GM12878 (cell line): ENCODE data around the gene KCNQ1. TPM values are rescaled to one million over a fixed set of nuclear protein-coding genes. Genes with fewer than 3 reads are reported as not detected.

ENCODE experiments used
- ATAC-seq: fragments of 200-7000 bp; cut with Tn5 transposase; 3 replicates; pipeline ENCODE4 v1.9.1; 2020; ENCODE audit warnings: mild to moderate bottlenecking, moderate library complexity
- BruUV-seq: library from RNA; stranded (reverse); fragments of 400-500 nt; replicated peaks from 2 replicates; lab custom pipeline; 2021; lab: Mats Ljungman, UMichigan
- CTCF ChIA-PET: fragments of 300-600 bp; sonication (Branson Sonifier 250); formaldehyde crosslinking; extraction: SDS; loops from one replicate; lab custom pipeline; 2021; ENCODE audit warnings: inconsistent platforms; lab: Yijun Ruan, JAX
- POLR2A ChIA-PET: fragments of 350-600 bp; formaldehyde crosslinking; extraction: SDS; loops from one replicate; lab custom pipeline; 2021; ENCODE audit warnings: inconsistent platforms; lab: Charles Lee
- RAD21 ChIA-PET: fragments of 300-600 bp; sonication (Branson Sonifier 250); formaldehyde crosslinking; loops from one replicate; lab custom pipeline; 2023; ENCODE audit warnings: antibody characterized with exemption; ENCODE audit not compliant: unreplicated experiment; lab: Charles Lee
- SMC1A ChIA-PET: fragments of 300-600 bp; sonication (Branson Sonifier 250); formaldehyde crosslinking; loops from one replicate; lab custom pipeline; 2023; ENCODE audit not compliant: unreplicated experiment, uncharacterized antibody; lab: Charles Lee
- DNase-seq: peaks from one replicate; pipeline ENCODE4 v3.0.0-alpha.2; 2011; ENCODE audit warnings: low read depth, low spot score
- FAIRE-seq: peaks from 3 replicates; lab custom pipeline; 2011; peaks lifted over from hg19 to GRCh38; lab: Jason Lieb, UNC
- H2AFZ ChIP-seq: 2 replicates; pipeline ENCODE4 v1.6.0; 2011; ENCODE audit warnings: low read depth, low read length, control low read depth; ENCODE audit not compliant: control insufficient read depth
- H3K27ac ChIP-seq: 2 replicates; pipeline ENCODE4 v1.5.1; 2011; ENCODE audit warnings: control low read depth; ENCODE audit not compliant: control insufficient read depth, insufficient read depth
- H3K27me3 ChIP-seq, 2 experiments: replicated peaks in 1 of 2; 2 replicates each; pipeline versions ENCODE4 v1.6.0 to v1.6.1; 2011; ENCODE audit warnings: low read length in 1 of 2; ENCODE audit not compliant: control insufficient read depth in 2 of 2, insufficient read depth in 2 of 2
- H3K36me3 ChIP-seq, 2 experiments: 2 replicates each; pipeline ENCODE4 v1.5.1; 2011; ENCODE audit warnings: low read length in 1 of 2; ENCODE audit not compliant: control insufficient read depth in 2 of 2, insufficient read depth in 2 of 2
- H3K4me1 ChIP-seq: 2 replicates; pipeline ENCODE4 v1.6.1; 2011; ENCODE audit warnings: mild to moderate bottlenecking, low read length, moderate library complexity, mixed read lengths; ENCODE audit not compliant: control insufficient read depth, insufficient read depth
- H3K4me2 ChIP-seq: 2 replicates; pipeline ENCODE4 v1.6.0; 2011; ENCODE audit warnings: control low read depth; ENCODE audit not compliant: control insufficient read depth, insufficient read depth
- H3K4me3 ChIP-seq: fragments of 200-600 bp; sonication (generic); 2 replicates; pipeline ENCODE4 v1.5.1; 2016
- H3K79me2 ChIP-seq: 2 replicates; pipeline ENCODE4 v1.6.0; 2011; ENCODE audit warnings: low read length; ENCODE audit not compliant: control insufficient read depth, insufficient read depth
- H3K9ac ChIP-seq: 2 replicates; pipeline ENCODE4 v1.8.0; 2011; ENCODE audit warnings: low read length, control low read depth, mixed read lengths; ENCODE audit not compliant: control insufficient read depth, insufficient read depth
- H3K9me3 ChIP-seq: replicated peaks from 3 replicates; pipeline ENCODE4 v1.5.1; 2011; ENCODE audit warnings: mild to moderate bottlenecking, low read length; ENCODE audit not compliant: control insufficient read depth, insufficient read depth
- H4K20me1 ChIP-seq: 2 replicates; pipeline ENCODE4 v1.6.0; 2011; ENCODE audit not compliant: control insufficient read depth, insufficient read depth
- ASH2L ChIP-seq: fragments of 300-600, 200-600 bp; sonication (generic); IDR thresholded peaks from 2 replicates; pipeline ENCODE4 v1.6.1; 2017; ENCODE audit warnings: low read depth, mild to moderate bottlenecking, borderline replicate concordance
- BACH1 ChIP-seq: fragments of 450-650 bp; IDR thresholded peaks from 2 replicates; pipeline ENCODE4 v1.6.1; 2017; ENCODE audit warnings: mild to moderate bottlenecking, borderline replicate concordance
- BCL11A ChIP-seq: IDR thresholded peaks from 2 replicates; pipeline ENCODE4 v1.6.1; 2011; ENCODE audit warnings: low read depth, low read length
- BRCA1 ChIP-seq: IDR thresholded peaks from 2 replicates; pipeline ENCODE4 v1.6.1; 2011; ENCODE audit warnings: low read depth, low read length, improper control_type of control experiment
- CREM ChIP-seq: IDR thresholded peaks from 2 replicates; pipeline ENCODE4 v1.6.1; 2014; ENCODE audit warnings: antibody characterized with exemption, low read depth
- KDM1A ChIP-seq: fragments of 200-600 bp; sonication (generic); IDR thresholded peaks from 2 replicates; pipeline ENCODE4 v1.6.1; 2016; ENCODE audit warnings: borderline replicate concordance
- NKRF ChIP-seq: fragments of 450-650 bp; conservative IDR thresholded peaks from 2 replicates; pipeline ENCODE4 v1.6.1; 2017; ENCODE audit warnings: mild to moderate bottlenecking, moderate library complexity
- RAD51 ChIP-seq: fragments of 450-650 bp; IDR thresholded peaks from 2 replicates; pipeline ENCODE4 v1.6.1; 2016; ENCODE audit warnings: moderate library complexity, mild to moderate bottlenecking, inconsistent platforms
- TCF3 ChIP-seq: IDR thresholded peaks from 2 replicates; pipeline ENCODE4 v1.6.1; 2012; ENCODE audit warnings: low read depth, mild to moderate bottlenecking, low read length, borderline replicate concordance; ENCODE audit not compliant: insufficient read depth
- ZBTB40 ChIP-seq: fragments of 450-650 bp; IDR thresholded peaks from 2 replicates; pipeline ENCODE4 v1.6.1; 2016; ENCODE audit warnings: mild to moderate bottlenecking, moderate library complexity, borderline replicate concordance
- ZNF384 ChIP-seq: IDR thresholded peaks from 2 replicates; pipeline ENCODE4 v1.6.1; 2012; ENCODE audit warnings: low read depth, mild to moderate bottlenecking, low read length, improper control_type of control experiment, borderline replicate concordance
- WGBS: methylation state at CpG from one replicate; pipeline ENCODE4 v1.1.6; 2016; ENCODE audit warnings: low lambda C conversion rate; ENCODE audit not compliant: insufficient replicate concordance, insufficient coverage; ENCODE audit errors: missing lambda C conversion rate; 5-methylcytosine and 5-hydroxymethylcytosine counted together
- in situ Hi-C: fragments of 300-500 bp; cut with MboI; formaldehyde crosslinking; loops from 9 replicates; pipeline ENCODE4 v1.14.3; 2018; ENCODE audit warnings: mixed read lengths
- intact Hi-C: fragments of 100-400 bp; cut with micrococcal nuclease; formaldehyde crosslinking; loops from one replicate; pipeline ENCODE4 v1.14.2; 2022; ENCODE audit not compliant: unreplicated experiment
- polyA plus RNA-seq, 11 experiments: library from polyadenylated mRNA; depleted of rRNA in 4 of 11; unstranded in 6 of 11; stranded (reverse) in 5 of 11; fragments of >200 nt; fragmentation: Nextera tagmentation in 4 of 11; fragmentation: Illumina TruSeq in 1 of 11; extraction: Ambion mirVana in 4 of 11; extraction: Trizol in 1 of 11; gene quantifications; 1 replicate in 1 of 11; 2 replicates in 10 of 11; pipeline versions ENCODE4 v1.2.1 to v1.2.3, GENCODE V29; 2011 to 2016; ENCODE audit warnings: inconsistent platforms in 2 of 11, missing spikeins in 2 of 11, low read depth in 1 of 11
- total RNA-seq, 4 experiments: library from RNA; depleted of rRNA in 3 of 4; stranded (reverse); fragments of >200 nt in 3 of 4; fragmentation: Illumina TruSeq in 1 of 4; extraction: Trizol in 1 of 4; gene quantifications; 2 replicates each; pipeline versions ENCODE4 v1.2.1 to v1.2.3, GENCODE V29; 2013 to 2021

Gene KCNQ1
- total and polyA plus RNA-seq, 10 of the 15 experiments (the other 5 are each of a cell fraction or from before 2014, with no cell fraction given) = 0.03 to 0.15 (median 0.12) TPM; not detected in 7

GRCh38 chr11:2708151-2708581 is 263.4 kb downstream of the KCNQ1 start:
- Histone ChIP-seq H3K79me2 (no peaks in the 10 kb centered on the region), H3K9me3 (no peaks in the 10 kb centered on the region; the same call in 2 of the 3 replicates), H3K4me2 (no peak overlapping the region), H2AFZ (no peak overlapping the region), H3K4me3 (no peak overlapping the region), H3K27ac (no peak overlapping the region), H3K36me3 (no peaks in the 10 kb centered on the region), H3K9ac (no peak overlapping the region), H4K20me1 (no peaks in the 10 kb centered on the region), H3K4me1 (no peaks in the 10 kb centered on the region), H3K27me3 (no peaks in the 10 kb centered on the region)
- ChIA-PET POLR2A (no interaction called here), RAD21 (no interaction called here), SMC1A (no interaction called here), CTCF (no interaction called here)
- FAIRE-seq = no peak
- WGBS = 53% methylated on average over 11 of the region's 11 CpGs
- intact Hi-C loops = no loop called here
- no peak for DNase-seq
- BruUV-seq = no TSS peak
- in situ Hi-C loops = no loop called here
- no peak for TF ChIP-seq CREM
- no peak for TF ChIP-seq ASH2L
- TF ChIP-seq ZNF384 = no peak
- no peak for TF ChIP-seq ZBTB40
- no peak for TF ChIP-seq BACH1
- TF ChIP-seq BCL11A = no peak
- no peak for TF ChIP-seq NKRF
- no peak for TF ChIP-seq BRCA1
- TF ChIP-seq RAD51 = no peak
- no peak for TF ChIP-seq KDM1A
- no peak for TF ChIP-seq TCF3
- ATAC-seq = no peak
